GM10266 (cell line): Measurements from ENCODE around the gene ALOX5.

Experiments used
- DNase-seq: peaks from one replicate; pipeline ENCODE4 v3.0.0; 2012; ENCODE audit errors: extremely low spot score
- CTCF ChIP-seq: IDR thresholded peaks from 2 replicates; pipeline ENCODE4 v1.5.1; 2012; ENCODE audit warnings: mild to moderate bottlenecking, low read depth; ENCODE audit not compliant: control insufficient read depth, insufficient read depth; ENCODE audit errors: missing control alignments

ALOX5 gene

GRCh38 chr10:45418849-45419675 lies 45.0 kb downstream of the ALOX5 start:
- peak; percentile 7 for TF ChIP-seq CTCF
- DNase-seq = peak; percentile 84

DNA sequence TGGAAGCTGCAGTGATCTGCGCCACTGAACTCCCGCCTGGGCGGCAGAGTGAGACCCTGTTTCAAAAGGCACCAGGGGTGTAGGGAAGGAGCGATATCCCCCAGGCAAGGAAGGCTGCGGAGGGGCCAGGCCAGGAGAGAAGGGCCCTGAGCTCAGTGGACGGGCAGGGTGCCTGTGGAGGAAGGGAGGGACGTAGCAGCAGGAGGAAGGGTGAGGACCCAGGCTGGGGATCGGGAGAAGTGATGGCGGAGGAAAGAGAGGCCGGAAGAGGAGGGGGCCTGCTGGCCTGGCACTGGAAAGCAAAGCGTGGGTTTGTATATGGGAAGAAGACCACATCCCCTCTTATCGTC lies 45.6 kb downstream of the ALOX5 start:
- no peak for TF ChIP-seq CTCF

DNA sequence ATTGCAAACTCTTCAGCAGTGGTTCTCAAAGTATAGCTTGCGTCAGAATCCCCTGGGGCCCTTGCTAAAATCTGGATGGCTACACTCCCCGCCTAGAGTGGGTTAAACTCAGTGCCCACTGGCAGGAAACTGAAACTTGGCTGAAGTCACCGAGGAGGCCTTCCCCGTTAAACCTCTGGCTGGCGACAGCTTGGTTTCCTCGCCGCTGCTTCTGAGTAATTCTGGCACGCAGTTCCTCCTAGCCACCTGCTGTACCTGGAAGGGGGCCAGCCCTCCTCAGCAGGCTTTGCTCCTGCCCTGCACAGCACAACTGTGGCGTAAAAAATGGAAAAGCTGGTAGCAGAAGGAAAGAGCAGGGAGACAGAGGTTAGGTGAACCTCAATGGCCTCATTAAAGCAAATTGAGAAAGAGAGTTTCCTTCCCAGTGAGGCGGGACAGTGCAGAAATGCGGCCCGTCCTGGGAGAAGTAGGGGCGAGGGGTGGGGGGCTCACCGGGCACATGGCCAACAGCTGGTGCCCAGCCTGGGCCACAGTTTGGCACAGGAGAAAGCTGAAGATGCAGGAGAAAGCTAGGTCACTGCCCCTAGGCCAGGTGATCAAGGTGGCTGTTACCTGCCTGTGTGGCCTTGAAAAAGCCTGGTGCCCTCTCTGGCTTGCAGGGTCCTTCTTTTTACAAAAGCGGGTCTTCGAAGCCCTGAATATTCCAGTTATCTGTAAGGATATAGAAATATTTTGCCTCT lies 46.6 kb downstream of the ALOX5 start:
- DNase-seq = peak; percentile 72
- TF ChIP-seq CTCF = no peak

More for the DNA sequence above, 45.6 kb downstream of the ALOX5 start:
- no peak for DNase-seq

GRCh38 chr10:45421221-45422097 lies 47.4 kb downstream of the ALOX5 start:
- TF ChIP-seq CTCF = no peak
- DNase-seq = peak; percentile 15

DNA sequence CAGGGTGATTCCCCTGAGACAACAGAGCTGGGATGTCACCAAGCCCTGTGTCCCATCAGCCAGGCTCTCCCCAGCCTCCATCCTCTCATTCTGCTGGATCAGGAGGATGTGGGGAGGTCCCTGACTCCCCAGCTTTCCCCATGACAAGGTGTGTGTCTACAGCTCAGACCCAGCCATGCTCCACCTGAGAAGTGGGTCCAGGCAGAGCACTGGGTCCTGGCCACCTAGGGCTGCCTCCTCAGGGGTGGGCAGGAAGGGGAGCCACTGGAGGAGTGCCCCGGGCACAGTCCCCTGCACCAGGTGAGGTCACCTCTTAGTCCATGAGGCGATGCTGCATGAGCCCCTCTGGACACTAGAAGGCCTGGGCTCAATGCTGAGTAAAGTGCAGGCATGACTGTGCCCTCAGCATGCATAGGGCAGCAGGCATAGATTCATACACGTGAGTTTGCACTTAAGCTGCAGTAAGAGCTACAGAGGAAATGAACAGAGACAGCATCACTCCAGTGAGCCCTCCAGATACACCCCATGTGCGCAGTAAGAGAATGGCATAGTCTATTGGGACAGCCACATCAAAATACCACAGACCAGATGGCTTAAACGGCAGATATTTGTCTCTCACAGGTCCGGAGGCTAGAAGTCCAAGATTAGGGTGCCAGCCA lies 48.3 kb downstream of the ALOX5 start:
- DNase-seq = no peak
- no peak for TF ChIP-seq CTCF

DNA sequence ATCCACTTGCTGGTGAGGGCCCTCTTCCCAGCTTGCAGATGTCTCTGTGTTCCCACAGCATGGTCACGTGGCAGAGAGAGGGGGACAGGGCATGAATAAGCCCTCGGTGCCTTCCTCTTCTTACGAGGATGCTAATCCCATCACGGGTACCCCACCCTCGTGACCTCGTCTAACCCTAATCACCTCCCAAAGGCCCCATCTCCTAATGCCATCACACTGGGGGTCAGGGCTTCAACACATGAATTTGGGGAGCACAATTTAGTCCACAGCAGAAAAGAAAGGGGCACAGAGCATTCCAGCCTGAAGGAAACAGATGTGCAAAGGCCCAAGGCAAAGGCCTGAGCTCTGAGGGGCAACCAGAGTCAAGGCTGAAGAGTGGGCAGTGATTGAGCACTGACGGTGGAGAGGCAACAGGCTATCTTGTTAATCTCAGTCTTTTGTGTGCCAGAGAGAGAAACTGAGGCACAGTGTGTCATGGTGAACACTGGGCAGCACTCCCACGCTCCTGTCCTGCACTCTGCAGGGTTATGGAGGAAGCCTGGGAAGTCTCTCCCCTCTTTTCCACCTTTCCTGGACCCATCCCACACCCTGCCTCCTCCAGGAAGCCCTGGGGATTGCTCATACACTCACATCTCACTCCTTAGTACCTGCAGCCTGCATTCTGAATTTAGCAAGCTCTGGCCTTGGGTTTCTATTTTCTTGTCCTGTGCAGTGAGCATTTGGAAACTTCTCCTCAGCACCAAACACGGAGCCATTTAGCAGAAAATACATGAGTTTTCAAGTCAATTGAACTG lies 49.0 kb downstream of the ALOX5 start:
- no peak for DNase-seq

More for the DNA sequence above, 49.0 kb downstream of the ALOX5 start:
- TF ChIP-seq CTCF = no peak
